Measurements from ENCODE around the gene RPL5.

DNA sequence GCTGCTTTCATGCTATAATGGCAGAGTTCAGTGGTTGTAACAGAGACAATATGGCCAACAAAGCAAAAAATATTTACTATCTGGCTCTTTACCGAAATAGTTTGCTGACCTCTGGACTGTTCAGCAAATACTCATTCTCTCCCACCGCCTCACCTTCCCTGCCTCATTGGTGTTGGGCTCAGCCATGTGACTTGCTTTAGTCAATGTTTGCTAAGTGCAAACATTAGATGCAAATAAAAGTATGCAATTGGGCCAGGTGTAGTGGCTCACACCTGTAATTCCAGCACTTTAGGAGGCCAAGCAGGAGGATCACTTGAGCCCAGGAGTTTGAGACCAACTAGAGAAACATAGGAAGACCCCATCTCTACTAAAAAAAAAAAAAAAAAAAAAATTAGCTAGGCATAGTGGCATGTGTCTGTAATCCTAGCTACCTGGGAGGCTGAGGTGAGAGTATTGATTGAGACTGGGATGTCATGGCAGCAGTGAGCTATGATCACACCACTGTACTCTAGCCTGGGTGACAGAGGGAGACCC is 55.1 kb downstream of the RPL5 start:
- TF ChIP-seq, protein P1, sequence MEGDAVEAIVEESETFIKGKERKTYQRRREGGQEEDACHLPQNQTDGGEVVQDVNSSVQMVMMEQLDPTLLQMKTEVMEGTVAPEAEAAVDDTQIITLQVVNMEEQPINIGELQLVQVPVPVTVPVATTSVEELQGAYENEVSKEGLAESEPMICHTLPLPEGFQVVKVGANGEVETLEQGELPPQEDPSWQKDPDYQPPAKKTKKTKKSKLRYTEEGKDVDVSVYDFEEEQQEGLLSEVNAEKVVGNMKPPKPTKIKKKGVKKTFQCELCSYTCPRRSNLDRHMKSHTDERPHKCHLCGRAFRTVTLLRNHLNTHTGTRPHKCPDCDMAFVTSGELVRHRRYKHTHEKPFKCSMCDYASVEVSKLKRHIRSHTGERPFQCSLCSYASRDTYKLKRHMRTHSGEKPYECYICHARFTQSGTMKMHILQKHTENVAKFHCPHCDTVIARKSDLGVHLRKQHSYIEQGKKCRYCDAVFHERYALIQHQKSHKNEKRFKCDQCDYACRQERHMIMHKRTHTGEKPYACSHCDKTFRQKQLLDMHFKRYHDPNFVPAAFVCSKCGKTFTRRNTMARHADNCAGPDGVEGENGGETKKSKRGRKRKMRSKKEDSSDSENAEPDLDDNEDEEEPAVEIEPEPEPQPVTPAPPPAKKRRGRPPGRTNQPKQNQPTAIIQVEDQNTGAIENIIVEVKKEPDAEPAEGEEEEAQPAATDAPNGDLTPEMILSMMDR (tag by site-specific recombination; IDR thresholded peaks at IDR 0.05), result no peak
- no peak for TF ChIP-seq ZNF777 (tag by site-specific recombination; IDR thresholded peaks at IDR 0.05; ENCODE audit: borderline replicate concordance)
- TF ChIP-seq YY1 (tag by site-specific recombination; IDR thresholded peaks at IDR 0.05), result no peak
- no peak for TF ChIP-seq ZNF23 (tag by site-specific recombination; IDR thresholded peaks at IDR 0.05; ENCODE audit: borderline replicate concordance)
- TF ChIP-seq ZNF776 (tag by site-specific recombination; IDR thresholded peaks at IDR 0.05; ENCODE audit: borderline replicate concordance), result no peak
